T-helper 1 cell treated with Interleukin-12 subunit alpha and Interleukin-12 subunit beta and Interleukin-4 antibody, amounts not matched to agents 30 μg/mL and 1 μg/mL, for 36 hours (primary cell): ENCODE results near the gene SPA17.
A peak's percentile ranks its signal among the peaks of the same experiment; 100 is the strongest.

Experiments used
- H3K27ac Mint-ChIP-seq: one replicate; pipeline ENCODE4 v1.8.0; 2021; ENCODE audit warnings: mild to moderate bottlenecking, mixed read lengths
- H3K27me3 Mint-ChIP-seq: one replicate; pipeline ENCODE4 v1.8.0; 2021; ENCODE audit warnings: low read depth, mixed read lengths
- H3K36me3 Mint-ChIP-seq: one replicate; pipeline ENCODE4 v1.8.0; 2021; ENCODE audit warnings: low read depth, mixed read lengths
- H3K4me1 Mint-ChIP-seq: one replicate; pipeline ENCODE4 v1.8.0; 2021; ENCODE audit warnings: low read depth, mixed read lengths
- H3K4me3 Mint-ChIP-seq: one replicate; pipeline ENCODE4 v1.8.0; 2021; ENCODE audit warnings: mild to moderate bottlenecking, moderate library complexity, mixed read lengths
- H3K9me3 Mint-ChIP-seq: one replicate; pipeline ENCODE4 v1.8.0; 2021; ENCODE audit warnings: mixed read lengths

Gene SPA17

DNA sequence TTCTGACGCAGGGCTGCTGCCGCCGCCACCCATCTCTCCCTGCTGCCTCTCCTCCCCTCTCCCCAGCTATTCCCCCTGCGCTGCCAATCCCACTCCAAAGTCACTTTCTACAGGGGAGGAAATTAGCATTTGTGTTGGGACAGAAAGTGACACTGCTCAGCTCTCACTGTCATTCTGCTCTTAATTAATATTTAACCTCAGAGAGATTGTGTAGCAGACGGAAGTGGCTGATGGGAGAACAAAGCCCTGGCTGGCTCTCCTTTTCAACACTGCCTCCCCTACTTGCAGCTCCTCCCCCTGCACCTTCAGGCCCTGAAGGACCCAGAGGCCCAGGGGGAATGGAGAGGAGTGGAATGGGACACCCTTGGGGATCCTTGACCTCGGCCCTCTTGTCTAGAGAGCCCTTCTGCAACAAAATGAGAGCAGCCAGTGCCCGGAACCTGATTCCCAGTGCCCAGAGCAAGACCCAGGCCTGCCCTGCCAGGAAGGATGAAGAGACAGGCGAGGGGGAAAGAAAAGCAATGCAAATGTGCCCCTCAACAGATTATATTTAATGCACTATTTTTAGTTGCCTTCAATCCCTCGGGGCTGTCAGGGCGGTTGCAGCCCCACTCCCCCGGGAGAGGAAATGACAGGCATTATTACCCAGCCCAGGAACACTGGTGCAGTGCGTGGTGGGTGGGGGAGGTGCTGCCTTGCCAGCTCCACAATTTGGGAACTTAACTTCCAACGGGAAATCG lies 51.4 kb downstream of the SPA17 start:
- Mint-ChIP-seq H3K27ac (no peak overlapping the region), H3K27me3 (peaks cover 64% of the 10 kb centered on the region), H3K4me3 (no peak overlapping the region), H3K9me3 (no peaks in the 10 kb centered on the region), H3K36me3 (no peaks in the 10 kb centered on the region), H3K4me1 (no peaks in the 10 kb centered on the region)

DNA sequence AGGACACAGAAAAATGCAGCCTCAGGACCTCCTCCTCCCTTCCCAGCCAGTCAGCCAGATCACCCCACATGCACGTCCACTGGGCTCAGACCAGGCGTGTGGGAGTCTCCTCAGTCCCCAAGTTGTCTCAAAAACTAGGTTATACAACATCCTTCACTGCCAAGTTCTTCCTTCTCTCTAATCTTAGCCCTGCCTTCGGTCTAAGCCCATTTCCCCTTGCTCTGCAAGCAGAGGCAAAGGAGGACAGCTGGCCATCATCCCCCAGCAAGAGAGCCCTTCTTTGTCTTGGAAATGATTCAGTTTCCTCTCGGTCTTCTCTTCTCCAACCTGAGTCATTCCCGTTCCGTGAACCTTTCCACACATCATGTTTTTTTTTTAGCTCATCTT lies 52.0 kb downstream of the SPA17 start:
- Mint-ChIP-seq H3K9me3 (no peaks in the 10 kb centered on the region), H3K27me3 (peaks cover 59% of the 10 kb centered on the region), H3K4me1 (no peaks in the 10 kb centered on the region), H3K4me3 (no peak overlapping the region), H3K27ac (no peak overlapping the region), H3K36me3 (no peaks in the 10 kb centered on the region)

DNA sequence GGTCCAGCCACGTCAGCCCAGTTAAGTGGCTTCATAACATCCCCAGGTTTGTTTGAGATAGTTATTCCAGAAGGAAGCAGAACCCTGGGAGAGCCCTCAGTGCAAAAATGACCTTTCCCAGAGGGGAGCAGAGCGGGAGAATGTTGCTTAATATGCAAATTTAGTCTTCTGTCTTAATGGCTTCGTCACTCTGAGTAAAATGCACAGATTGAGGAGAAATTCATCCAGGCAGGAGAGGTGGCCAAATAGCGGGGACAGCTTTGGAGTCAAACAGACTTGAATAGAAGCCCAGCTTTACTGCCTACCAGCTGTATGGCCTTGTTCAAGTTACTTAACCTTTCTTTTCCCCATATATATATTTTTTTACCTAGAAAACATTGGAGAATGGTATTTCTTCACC lies 53.8 kb downstream of the SPA17 start:
- no peaks in the 10 kb centered on the region for H3K9me3 Mint-ChIP-seq
- H3K4me1 Mint-ChIP-seq = peaks cover 3% of the 10 kb centered on the region
- H3K27me3 Mint-ChIP-seq = peaks cover 42% of the 10 kb centered on the region
- no peak overlapping the region for H3K4me3 Mint-ChIP-seq
- H3K36me3 Mint-ChIP-seq = no peaks in the 10 kb centered on the region
- H3K27ac Mint-ChIP-seq = no peak overlapping the region

DNA sequence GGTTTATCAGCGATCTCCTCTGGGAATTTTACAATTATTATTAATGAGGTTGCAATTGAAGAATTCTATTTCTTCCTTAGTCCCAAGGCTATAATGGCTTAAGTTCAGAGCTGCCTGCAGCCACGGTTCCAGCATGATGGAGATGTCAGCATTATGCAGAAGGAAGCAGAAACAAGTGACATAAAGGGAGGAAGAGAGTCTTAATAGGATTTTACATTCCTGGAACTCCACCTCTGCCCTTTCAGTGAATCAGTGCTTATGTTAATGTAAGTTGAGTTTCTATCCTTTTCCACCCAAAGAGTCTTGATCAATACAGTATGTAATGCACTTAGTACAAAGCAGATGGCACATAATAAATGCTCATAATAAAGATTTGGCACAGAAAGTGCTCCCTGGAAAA lies 54.4 kb downstream of the SPA17 start:
- H3K36me3 Mint-ChIP-seq = no peaks in the 10 kb centered on the region
- peaks cover 35% of the 10 kb centered on the region for H3K27me3 Mint-ChIP-seq
- H3K9me3 Mint-ChIP-seq = no peaks in the 10 kb centered on the region
- H3K4me1 Mint-ChIP-seq = peaks cover 3% of the 10 kb centered on the region
- no peak overlapping the region for H3K4me3 Mint-ChIP-seq
- H3K27ac Mint-ChIP-seq = no peak overlapping the region

DNA sequence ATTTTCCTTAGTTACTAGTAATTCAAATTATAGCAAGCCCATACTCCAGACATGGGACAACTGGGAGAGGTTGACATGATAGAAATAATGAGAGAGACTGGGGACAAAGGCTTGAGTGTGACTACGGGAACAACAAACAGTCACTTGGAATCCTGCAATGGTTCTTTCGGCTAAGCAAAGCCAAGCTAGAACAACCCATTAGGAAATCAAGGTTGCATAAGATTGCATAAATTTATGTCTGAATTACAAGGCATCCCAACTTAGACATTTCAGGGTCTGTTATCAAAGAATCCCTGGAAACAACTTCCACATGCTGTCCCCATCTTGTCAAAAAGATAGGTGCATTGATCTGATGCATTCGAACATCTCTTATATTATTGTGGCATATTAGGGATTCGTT lies 55.9 kb downstream of the SPA17 start:
- no peak overlapping the region for H3K4me3 Mint-ChIP-seq
- peaks cover 27% of the 10 kb centered on the region for H3K27me3 Mint-ChIP-seq

DNA sequence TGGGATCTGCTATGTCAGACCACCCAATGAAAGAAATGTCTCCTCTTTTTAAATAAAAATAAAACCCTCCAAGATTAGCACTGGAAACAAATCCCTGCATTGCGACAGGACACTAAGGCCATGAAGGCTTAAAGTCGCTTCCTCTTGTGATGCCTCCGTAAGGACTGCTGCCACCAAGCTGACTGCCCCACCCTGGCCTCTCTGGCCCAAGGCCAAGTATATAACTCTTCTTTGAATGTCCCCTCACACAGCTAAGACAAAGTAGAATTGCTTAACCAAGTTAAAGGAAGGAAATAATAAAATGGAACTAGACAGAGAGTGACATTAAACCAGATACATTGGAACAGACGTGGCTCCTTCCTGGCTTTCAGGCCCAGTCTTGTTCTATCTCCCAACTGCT lies 58.5 kb downstream of the SPA17 start:
- peaks cover 23% of the 10 kb centered on the region for H3K27me3 Mint-ChIP-seq
- peaks cover 3% of the 10 kb centered on the region for H3K4me1 Mint-ChIP-seq
- no peaks in the 10 kb centered on the region for H3K36me3 Mint-ChIP-seq
- no peaks in the 10 kb centered on the region for H3K9me3 Mint-ChIP-seq
- H3K27ac Mint-ChIP-seq = no peak overlapping the region
- H3K4me3 Mint-ChIP-seq = no peak overlapping the region

More for the DNA sequence above, 55.9 kb downstream of the SPA17 start:
- no peaks in the 10 kb centered on the region for H3K36me3 Mint-ChIP-seq
- no peaks in the 10 kb centered on the region for H3K9me3 Mint-ChIP-seq
- no peak overlapping the region for H3K27ac Mint-ChIP-seq
- H3K4me1 Mint-ChIP-seq = peaks cover 3% of the 10 kb centered on the region

DNA sequence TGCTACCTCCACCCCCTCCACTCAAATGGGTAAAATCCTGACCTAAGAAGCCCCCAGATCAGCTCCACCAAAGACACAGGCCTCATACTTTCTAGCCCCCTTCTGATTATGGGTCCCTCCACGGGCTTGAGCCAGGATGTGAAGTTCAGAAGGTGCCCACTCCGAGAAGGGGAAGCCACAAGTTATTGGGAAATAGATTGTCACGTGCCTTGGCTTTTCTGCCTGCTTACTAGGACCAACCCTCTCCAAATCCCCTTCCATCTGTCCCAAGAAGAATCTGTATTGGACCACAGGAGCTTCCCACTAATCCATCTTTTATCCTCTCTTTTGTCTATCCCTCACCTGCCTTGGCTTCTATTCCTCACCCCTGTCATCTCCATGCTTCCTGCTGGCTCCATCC lies 63.0 kb downstream of the SPA17 start:
- Mint-ChIP-seq H3K27ac (no peak overlapping the region), H3K4me3 (no peak overlapping the region), H3K36me3 (no peaks in the 10 kb centered on the region), H3K4me1 (peaks cover 19% of the 10 kb centered on the region), H3K27me3 (peaks cover 45% of the 10 kb centered on the region), H3K9me3 (no peaks in the 10 kb centered on the region)

DNA sequence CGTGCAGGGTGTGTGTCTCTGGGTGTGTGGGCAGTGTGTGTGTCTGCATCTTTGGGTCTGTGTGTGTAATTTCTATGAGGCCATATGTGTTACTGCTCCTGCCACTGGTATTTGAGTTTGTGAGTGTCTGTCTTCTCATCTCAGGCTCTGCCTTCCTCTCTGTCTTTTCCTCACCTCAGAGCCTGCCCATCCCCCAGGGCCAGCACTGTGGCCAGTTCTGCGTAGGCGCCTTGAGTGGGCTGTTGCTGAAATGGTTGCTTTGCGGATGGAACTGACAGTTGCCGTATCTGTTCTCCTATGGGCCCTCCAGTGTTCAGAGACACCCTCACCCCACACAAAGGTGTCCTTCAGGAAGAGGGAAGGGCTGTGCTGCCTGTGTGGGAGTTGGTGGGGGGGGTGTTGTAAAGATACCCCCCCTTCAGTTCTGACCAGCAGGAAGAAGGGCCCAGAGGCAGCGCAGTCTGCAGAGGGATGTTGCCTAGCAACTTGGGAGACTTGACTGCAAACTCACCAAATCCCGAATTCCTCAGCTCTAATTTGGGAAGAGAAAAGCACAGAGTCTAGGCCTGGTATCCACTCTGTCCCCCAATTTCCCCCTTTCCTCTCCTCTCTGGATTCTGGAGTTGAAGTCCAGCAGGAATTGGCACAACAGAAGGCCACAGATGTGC lies 64.1 kb downstream of the SPA17 start:
- no peaks in the 10 kb centered on the region for H3K9me3 Mint-ChIP-seq
- H3K27ac Mint-ChIP-seq = no peak overlapping the region
- H3K36me3 Mint-ChIP-seq = no peaks in the 10 kb centered on the region
- H3K4me3 Mint-ChIP-seq = no peak overlapping the region
- H3K4me1 Mint-ChIP-seq = peaks cover 19% of the 10 kb centered on the region
- H3K27me3 Mint-ChIP-seq = peaks cover 54% of the 10 kb centered on the region

DNA sequence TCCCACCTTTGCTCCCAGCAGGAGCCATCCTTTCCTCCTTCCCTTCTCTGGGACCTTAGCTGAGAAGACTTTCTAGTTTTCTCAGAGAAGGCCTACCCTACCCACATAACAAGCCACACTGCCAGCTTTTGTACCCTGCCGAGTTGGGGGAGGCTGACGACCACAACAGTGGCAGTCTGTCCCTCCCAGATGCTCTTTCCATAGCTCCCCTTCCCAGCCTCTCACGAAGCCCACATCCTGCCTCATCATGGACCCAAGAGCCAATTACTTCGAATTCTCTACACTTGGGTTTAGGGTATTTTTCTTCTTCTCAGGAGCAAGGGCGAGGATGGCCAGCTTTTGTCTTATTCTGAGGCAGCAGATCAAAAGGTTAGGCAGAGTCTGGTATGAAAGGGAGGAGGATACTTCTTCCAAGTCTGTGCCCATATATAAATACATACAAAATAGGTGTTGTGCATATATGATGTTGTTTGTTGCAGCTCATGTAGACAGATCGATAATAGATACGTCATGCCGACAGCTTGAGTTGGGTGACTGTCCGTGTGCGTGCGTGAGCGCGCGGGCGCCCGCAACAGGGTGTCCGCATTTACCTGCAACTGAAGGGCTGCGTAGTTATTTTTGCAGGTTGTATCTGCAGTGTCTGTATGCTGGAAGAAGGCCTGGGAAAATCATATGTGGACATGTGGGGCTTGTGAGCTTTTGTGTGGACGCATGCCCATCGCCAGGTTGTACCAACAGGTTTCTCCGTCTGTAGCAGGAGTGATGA lies 65.2 kb downstream of the SPA17 start:
- H3K4me1 Mint-ChIP-seq = peaks cover 19% of the 10 kb centered on the region
- peak overlapping the region; percentile 82 for H3K4me3 Mint-ChIP-seq
- H3K27me3 Mint-ChIP-seq = peaks cover 60% of the 10 kb centered on the region
- peak overlapping the region; percentile 39 for H3K27ac Mint-ChIP-seq
- no peaks in the 10 kb centered on the region for H3K36me3 Mint-ChIP-seq
- no peaks in the 10 kb centered on the region for H3K9me3 Mint-ChIP-seq

DNA sequence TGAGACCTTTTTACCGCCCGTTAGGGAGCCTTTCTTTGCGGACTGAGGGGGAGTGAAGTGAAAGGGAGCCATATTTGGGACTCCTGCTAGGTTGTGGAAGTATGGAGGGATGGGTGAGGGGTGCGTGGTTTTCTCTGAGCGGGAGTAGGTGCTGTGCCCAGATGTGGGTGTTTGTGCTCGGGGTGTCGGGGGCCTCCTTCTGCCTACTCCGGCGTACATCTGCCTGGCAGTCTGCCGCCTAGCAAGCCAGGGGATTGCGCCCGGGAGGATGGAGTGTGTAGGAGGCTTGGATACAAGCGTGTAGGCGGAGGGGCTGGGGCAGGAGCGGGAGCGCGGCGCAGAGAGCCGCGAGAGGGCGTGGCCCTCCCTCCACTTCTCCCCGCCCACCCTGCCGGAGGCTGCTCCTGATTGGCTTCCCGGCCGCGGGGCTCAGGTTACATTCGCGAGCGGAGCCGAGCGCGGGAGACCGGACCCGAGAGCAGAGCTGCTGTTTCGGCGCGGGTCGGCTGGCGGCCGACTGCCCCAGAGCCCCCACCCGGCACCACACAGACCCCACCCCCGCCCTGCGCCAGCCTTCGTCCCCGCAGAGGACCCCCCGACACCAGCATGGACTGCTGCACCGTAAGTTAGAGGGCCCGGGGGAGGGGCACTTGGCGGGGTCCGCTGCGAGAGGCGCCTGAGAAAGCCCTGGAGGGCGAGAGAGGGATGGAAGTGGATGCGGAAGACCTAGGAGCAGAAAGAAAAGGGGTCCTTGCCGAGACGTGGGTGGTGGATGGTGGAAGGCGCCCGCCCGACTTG lies 66.0 kb downstream of the SPA17 start, which contains the start of gene NRGN:
TSS of gene NRGN (plus strand) at position 464 of the 798 bp plus-strand sequence. CDS start at position 607, 143 bp downstream.
- Mint-ChIP-seq H3K4me1 (peaks cover 19% of the 10 kb centered on the region), H3K9me3 (no peaks in the 10 kb centered on the region), H3K27me3 (peaks cover 60% of the 10 kb centered on the region), H3K4me3 (peak within 1 kb of the TSS; percentile 82), H3K36me3 (no peaks in the 10 kb centered on the region), H3K27ac (peak within 1 kb of the TSS; percentile 39)

DNA sequence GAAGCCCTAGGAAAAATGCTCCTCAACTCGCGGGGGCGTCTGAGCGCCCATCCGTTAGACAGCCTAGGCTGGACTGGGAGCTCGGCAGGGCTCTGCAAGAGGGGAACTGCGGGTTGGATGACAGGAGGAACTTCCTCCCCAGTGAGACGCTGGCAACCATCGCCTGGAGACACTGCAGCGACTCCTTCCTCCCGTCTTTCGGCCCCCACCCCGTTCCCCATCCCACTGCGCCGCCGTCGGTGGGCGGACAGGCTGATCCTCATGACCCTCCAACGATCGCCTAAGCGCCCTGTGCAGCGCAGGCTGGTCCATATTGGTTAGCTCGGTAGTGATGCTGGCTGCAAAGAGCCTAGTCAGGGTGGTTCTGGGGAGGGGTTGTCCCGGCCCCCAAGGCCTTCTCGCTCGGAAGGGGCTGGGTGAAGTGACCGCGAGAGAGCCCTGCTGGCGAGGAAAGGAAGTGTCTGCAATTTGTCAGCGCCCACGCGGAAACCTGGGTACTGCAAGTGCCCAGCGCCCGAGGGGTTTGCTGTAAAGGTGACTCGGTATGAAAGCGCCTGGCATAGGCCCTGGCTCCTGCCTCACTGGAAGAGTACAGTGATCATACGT lies 66.7 kb downstream of the SPA17 start:
- Mint-ChIP-seq H3K4me3 (peak overlapping the region; percentile 82), H3K36me3 (no peaks in the 10 kb centered on the region), H3K4me1 (peaks cover 22% of the 10 kb centered on the region), H3K27me3 (peaks cover 65% of the 10 kb centered on the region), H3K9me3 (no peaks in the 10 kb centered on the region), H3K27ac (no peak overlapping the region)

DNA sequence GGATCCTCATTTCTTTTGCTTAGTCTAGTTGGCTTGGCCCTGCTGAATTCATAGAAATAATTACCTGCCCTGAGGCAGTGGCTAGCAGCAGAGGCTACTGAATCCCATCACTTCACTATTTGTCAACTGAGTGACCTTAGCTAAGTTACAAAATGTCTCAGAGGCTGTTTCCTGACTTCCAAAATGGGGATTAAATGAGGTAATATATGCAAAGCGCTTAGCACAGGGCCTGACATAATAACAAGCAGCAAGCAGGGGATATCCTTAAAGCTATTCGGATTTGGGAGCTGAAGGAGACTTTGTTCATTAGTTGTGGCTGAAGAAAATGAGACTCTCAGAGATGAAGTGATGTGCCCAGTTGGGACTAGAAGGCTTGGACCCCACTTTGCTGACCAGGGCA lies 68.9 kb downstream of the SPA17 start:
- H3K9me3 Mint-ChIP-seq = no peaks in the 10 kb centered on the region
- H3K4me3 Mint-ChIP-seq = no peak overlapping the region
- peaks cover 28% of the 10 kb centered on the region for H3K4me1 Mint-ChIP-seq
- peaks cover 58% of the 10 kb centered on the region for H3K27me3 Mint-ChIP-seq
- peaks cover 1% of the 10 kb centered on the region for H3K36me3 Mint-ChIP-seq
- H3K27ac Mint-ChIP-seq = no peak overlapping the region

DNA sequence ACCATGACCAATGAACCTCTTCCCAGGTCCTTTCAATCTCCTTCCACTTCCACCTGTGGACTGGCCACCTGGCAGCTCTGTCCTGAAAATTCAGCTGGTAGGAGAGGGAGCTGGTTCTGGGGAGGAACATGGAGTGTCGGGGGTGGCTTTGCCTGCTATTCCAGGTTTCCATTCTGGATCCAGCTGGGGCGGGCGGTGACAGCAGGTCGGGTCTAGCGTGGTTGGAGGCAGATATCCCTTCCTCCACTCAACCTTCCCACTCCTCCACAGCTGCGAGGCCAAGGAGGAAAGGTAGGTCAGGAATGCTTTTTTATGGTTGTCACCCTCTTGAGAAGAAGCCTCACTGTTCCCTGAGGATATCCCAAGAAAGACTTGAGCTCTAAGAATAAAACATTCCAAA lies 69.3 kb downstream of the SPA17 start:
- H3K4me3 Mint-ChIP-seq = no peak overlapping the region
- no peak overlapping the region for H3K27ac Mint-ChIP-seq
- no peaks in the 10 kb centered on the region for H3K9me3 Mint-ChIP-seq
- H3K27me3 Mint-ChIP-seq = peaks cover 58% of the 10 kb centered on the region
- H3K4me1 Mint-ChIP-seq = peaks cover 28% of the 10 kb centered on the region
- H3K36me3 Mint-ChIP-seq = peaks cover 1% of the 10 kb centered on the region
